Left lobe of liver (tissue), 2 donors: ENCODE measurements around the gene PNN. TPM values are rescaled to one million over a fixed set of nuclear protein-coding genes. Genes with fewer than 3 reads are reported as not detected.

Source experiments
- ATAC-seq: fragments of 200-7000 bp; cut with Tn5 transposase; one replicate; pipeline ENCODE4 v1.9.1; 2020; ENCODE audit warnings: mild to moderate bottlenecking, moderate library complexity
- DNase-seq: peaks from one replicate; pipeline ENCODE4 v3.0.0-alpha.2; 2020; ENCODE audit warnings: low spot score
- total RNA-seq: library from RNA; stranded (reverse); gene quantifications from one replicate; pipeline ENCODE4 v1.2.1, GENCODE V29; 2021
- donor health status: DM: no; HTN: no; CAD: no; lungs with moderate emphysema.
- donor health status: DM: no; HTN: yes; CAD: no.

The PNN gene
- total RNA-seq, 1 donor from 2014 or later: 28.2 TPM

DNA sequence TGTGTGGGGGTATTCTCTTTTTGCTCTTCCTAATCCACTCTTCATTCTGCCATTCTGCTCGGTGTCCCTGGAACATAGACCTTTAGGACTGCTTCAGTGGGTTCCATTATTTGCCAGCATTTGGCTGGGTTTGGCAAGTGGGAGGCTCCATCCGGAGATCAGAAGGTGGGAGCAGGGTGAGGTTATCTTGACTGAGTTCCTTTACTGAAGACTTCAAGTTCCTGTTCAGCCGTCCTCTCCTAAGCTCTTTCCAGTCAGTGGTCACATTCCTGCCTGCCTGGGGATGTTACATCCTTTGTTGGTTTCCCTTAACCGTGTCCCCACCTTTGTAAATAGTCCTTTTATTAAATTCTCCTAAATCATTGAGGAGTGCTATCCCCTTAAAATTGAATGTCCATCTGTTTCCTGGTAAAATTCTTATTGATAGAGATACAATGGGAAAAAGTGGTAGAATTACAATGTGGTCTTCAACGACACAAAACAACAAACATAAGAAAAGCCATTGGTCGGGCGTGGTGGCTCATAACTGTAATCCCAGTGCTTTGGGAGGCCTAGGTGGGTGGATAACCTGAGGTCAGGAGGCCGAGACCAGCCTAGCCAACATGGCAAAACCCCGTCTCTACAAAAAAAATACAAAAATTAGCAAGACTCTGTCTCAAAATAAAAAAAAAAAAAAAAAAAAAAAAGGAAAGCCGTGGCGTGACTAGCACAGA, 53.6 kb downstream of the PNN start:
- DNase-seq (no peak), ATAC-seq (no peak)

DNA sequence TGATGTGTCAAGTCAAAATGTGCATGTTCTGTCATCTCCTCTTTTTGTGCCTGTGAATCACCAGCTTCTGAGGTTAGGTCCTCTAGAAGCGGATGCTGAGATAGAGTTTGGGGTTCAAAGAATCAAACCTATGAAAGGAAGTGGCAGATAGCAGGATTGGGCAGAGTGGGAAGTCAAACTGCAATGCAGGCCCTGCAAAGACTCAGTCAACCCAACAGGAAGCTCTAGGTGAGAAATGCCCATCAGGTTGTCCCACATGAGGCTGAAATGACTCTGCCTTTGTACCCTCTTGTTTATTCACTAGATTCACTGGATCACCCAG, 54.1 kb downstream of the PNN start:
- DNase-seq: no peak
- ATAC-seq: no peak

DNA sequence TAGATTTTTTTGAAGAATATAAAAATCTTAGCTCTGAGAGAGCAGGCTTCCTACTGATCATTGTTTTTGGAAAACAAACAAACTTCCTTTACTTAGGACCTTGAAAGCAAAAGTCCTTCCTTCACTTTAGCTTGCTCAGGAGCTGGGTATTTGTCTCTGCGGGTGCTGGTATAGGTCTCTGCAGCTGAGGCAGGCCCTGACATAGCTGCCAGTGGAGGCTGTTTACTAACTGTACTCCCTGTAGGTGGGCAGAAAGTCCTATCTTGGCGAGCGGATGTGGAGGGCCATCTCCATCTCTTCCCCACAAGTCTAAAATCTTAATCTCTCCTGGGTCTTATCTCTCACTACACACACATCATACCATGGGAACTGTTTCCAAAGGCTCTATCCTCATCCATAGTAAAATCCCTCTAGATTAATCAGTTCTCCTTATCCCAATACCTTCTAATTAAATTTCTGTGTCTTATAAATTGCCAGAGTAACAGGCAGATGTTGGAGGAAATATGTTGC, 54.6 kb downstream of the PNN start:
- no peak for DNase-seq
- ATAC-seq: no peak

DNA sequence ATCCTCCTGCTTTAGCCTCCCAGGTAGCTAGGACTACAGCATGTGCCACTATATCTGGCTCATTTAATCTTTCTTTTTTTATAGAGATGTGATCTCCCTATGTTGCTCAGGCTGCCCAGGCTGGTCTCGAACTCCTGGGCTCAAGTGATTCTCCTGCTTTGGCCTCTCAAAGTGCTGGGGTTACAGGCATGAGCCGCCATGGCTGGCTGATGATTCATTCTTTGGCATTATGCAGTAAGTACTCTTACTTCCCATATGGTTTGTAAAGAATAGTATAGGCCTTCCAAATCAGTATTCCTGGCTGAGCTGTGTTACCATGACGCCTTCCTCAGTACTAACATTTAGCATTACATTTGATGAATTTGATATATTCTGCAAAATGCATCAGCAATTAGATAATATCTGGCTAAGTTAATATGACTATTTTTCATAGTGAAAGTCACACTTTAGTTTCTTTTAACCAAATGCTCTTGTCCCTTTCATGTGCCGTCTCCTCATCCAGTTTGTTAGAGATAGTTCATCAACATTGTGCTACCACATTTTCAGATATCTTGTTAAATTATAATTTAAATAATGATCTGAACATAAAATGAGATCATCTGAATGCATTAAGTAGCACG, 55.5 kb downstream of the PNN start:
- DNase-seq (no peak), ATAC-seq (no peak)

DNA sequence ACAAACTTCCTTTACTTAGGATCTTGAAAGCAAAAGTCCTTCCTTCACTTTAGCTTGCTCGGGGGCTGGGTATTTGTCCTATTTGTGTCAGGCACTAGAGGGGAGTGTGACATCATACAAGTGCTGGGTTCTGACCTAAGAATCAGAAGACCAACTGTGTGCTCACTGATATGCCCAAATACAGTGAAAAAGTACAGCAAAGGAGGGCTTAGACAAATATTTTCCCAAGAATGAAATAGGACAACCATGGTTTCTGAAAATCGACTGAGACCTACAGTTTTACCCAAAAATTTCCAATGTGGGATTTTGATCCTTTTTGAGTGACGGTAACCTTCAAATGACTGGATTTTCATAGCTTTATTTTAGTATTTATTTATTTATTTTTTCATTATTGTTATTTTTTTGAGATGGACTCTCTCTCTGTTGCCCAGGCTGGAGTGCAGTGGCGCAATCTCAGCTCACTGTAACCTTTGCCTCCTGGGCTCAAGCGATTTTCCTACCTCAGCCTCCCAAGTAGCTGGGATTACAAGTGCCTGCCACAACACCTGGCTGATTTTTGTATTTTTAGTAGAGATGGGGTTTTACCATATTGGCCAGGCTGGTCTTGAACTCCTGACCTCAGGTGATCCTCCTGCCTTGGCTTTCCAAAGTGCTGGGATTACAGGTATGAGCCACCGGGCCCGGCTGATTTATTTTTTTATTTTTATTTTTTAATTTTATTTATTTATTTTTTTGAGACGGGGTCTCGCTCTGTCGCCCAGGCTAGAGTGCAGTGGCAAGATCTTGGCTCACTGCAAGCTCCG, 56.9 kb downstream of the PNN start:
- peak; percentile 67 for DNase-seq
- ATAC-seq: peak; percentile 68

Other genes with a start within 250 kb of the PNN start
- 67.7 TPM for gene SEC23A, start 72.0 kb upstream of the PNN start, total RNA-seq
- gene GEMIN2, start 60.9 kb upstream of the PNN start, total RNA-seq: 3.6 TPM
- 14.4 TPM for gene TRAPPC6B, start 4.9 kb upstream of the PNN start, total RNA-seq
- gene MIA2, start 58.7 kb downstream of the PNN start, total RNA-seq: 83.9 TPM